Smooth muscle cell (in vitro differentiated cells): Measurements from ENCODE around the gene RBBP8. TPM values are rescaled to one million over a fixed set of nuclear protein-coding genes. Genes with fewer than 3 reads are reported as not detected.

Experiments
- DNase-seq: peaks from one replicate; lab custom pipeline; 2025; ENCODE audit not compliant: unreplicated experiment; lab: John Stamatoyannopoulos, UW
- H2AFZ ChIP-seq: fragments of 200-600 bp; sonication (generic); 2 replicates; pipeline ENCODE4 v1.6.0; 2016; ENCODE audit warnings: antibody characterized with exemption, low read depth, mild to moderate bottlenecking
- H3F3A ChIP-seq: fragments of 200-600 bp; sonication (generic); 2 replicates; pipeline ENCODE4 v1.6.0; 2017; ENCODE audit warnings: antibody characterized with exemption, low read depth
- H3K27ac ChIP-seq: fragments of 200-600 bp; sonication (generic); 2 replicates; pipeline ENCODE4 v1.5.1; 2016; ENCODE audit warnings: low read depth, mild to moderate bottlenecking
- H3K27me3 ChIP-seq: fragments of 200-600 bp; sonication (generic); 2 replicates; pipeline ENCODE4 v1.6.1; 2016; ENCODE audit warnings: low read depth, mild to moderate bottlenecking
- H3K36me3 ChIP-seq: fragments of 200-600 bp; sonication (generic); 2 replicates; pipeline ENCODE4 v1.5.1; 2016; ENCODE audit warnings: low read depth
- H3K4me1 ChIP-seq: fragments of 200-600 bp; sonication (generic); 2 replicates; pipeline ENCODE4 v1.5.1; 2016; ENCODE audit warnings: low read depth
- H3K4me2 ChIP-seq: fragments of 200-600 bp; sonication (generic); 2 replicates; pipeline ENCODE4 v1.6.0; 2016; ENCODE audit warnings: mild to moderate bottlenecking
- H3K4me3 ChIP-seq: fragments of 200-600 bp; sonication (generic); 2 replicates; pipeline ENCODE4 v1.5.1; 2016; ENCODE audit warnings: mild to moderate bottlenecking
- H3K79me2 ChIP-seq: fragments of 200-600 bp; sonication (generic); 2 replicates; pipeline ENCODE4 v1.6.0; 2016; ENCODE audit warnings: low read depth, mild to moderate bottlenecking
- H3K9ac ChIP-seq: fragments of 200-600 bp; sonication (generic); 2 replicates; pipeline ENCODE4 v1.6.0; 2016; ENCODE audit warnings: low read depth
- H3K9me3 ChIP-seq: fragments of 200-600 bp; sonication (generic); replicated peaks from 2 replicates; pipeline ENCODE4 v1.5.1; 2016; ENCODE audit warnings: low read depth
- H4K20me1 ChIP-seq: fragments of 200-600 bp; sonication (generic); 2 replicates; pipeline ENCODE4 v1.6.0; 2016; ENCODE audit warnings: low read depth
- CTCF ChIP-seq: fragments of 200-600 bp; sonication (generic); IDR thresholded peaks from 2 replicates; pipeline ENCODE4 v1.5.1; 2017; ENCODE audit warnings: borderline replicate concordance, mild to moderate bottlenecking, antibody characterized with exemption; ENCODE audit not compliant: insufficient read depth, poor library complexity, severe bottlenecking
- WGBS: methylation state at CpG from one replicate; pipeline ENCODE4 v1.1.7; 2016; ENCODE audit warnings: low lambda C conversion rate; 5-methylcytosine and 5-hydroxymethylcytosine counted together
- polyA plus RNA-seq: library from polyadenylated mRNA; unstranded; fragments of >200 nt; fragmentation: Nextera tagmentation; extraction: Ambion mirVana; gene quantifications from 2 replicates; pipeline ENCODE4 v1.2.1, GENCODE V29; 2016
- total RNA-seq: library from RNA; depleted of rRNA; stranded (reverse); fragments of >200 nt; gene quantifications from 2 replicates; pipeline ENCODE4 v1.2.3, GENCODE V29; 2014

The RBBP8 gene
- total and polyA plus RNA-seq, 2 experiments from 2014 or later = 11.7 to 39.3 TPM

GRCh38 chr18:23037646-23038045 is 104.5 kb downstream of the RBBP8 start:
- WGBS = 89% methylated on average over 2 of the region's 2 CpGs

GRCh38 chr18:23038712-23039111 is 105.6 kb downstream of the RBBP8 start:
- DNase-seq = no peak
- Histone ChIP-seq H3K27ac (no peak overlapping the region), H4K20me1 (no peaks in the 10 kb centered on the region), H3K27me3 (no peaks in the 10 kb centered on the region), H3K9me3 (no peaks in the 10 kb centered on the region), H3F3A (no peaks in the 10 kb centered on the region), H3K4me3 (no peak overlapping the region), H3K79me2 (no peaks in the 10 kb centered on the region), H3K36me3 (no peaks in the 10 kb centered on the region), H3K4me1 (no peaks in the 10 kb centered on the region), H3K4me2 (no peak overlapping the region), H3K9ac (no peak overlapping the region), H2AFZ (no peak overlapping the region)
- no peak for TF ChIP-seq CTCF
- 73% methylated on average over 4 of the region's 4 CpGs for WGBS

More at GRCh38 chr18:23037646-23038045, 104.5 kb downstream of the RBBP8 start:
- no peak for DNase-seq
- H3K9ac ChIP-seq = no peak overlapping the region
- no peaks in the 10 kb centered on the region for H3K79me2 ChIP-seq
- H3K36me3 ChIP-seq = no peaks in the 10 kb centered on the region
- no peak overlapping the region for H3K4me3 ChIP-seq
- H3K4me2 ChIP-seq = no peak overlapping the region
- H2AFZ ChIP-seq = no peak overlapping the region
- H3K27me3 ChIP-seq = no peaks in the 10 kb centered on the region
- no peaks in the 10 kb centered on the region for H3K9me3 ChIP-seq
- H3K27ac ChIP-seq = no peak overlapping the region
- no peaks in the 10 kb centered on the region for H3K4me1 ChIP-seq
- TF ChIP-seq CTCF = no peak
- H4K20me1 ChIP-seq = no peaks in the 10 kb centered on the region
- no peaks in the 10 kb centered on the region for H3F3A ChIP-seq

GRCh38 chr18:23042133-23042532 is 109.0 kb downstream of the RBBP8 start:
- no peaks in the 10 kb centered on the region for H3K36me3 ChIP-seq
- DNase-seq = no peak
- no peak overlapping the region for H3K4me3 ChIP-seq
- no peaks in the 10 kb centered on the region for H3K4me1 ChIP-seq
- H3K9ac ChIP-seq = no peak overlapping the region
- H3F3A ChIP-seq = no peaks in the 10 kb centered on the region
- H4K20me1 ChIP-seq = no peaks in the 10 kb centered on the region
- TF ChIP-seq CTCF = no peak
- no peaks in the 10 kb centered on the region for H3K79me2 ChIP-seq
- no peaks in the 10 kb centered on the region for H3K9me3 ChIP-seq
- H3K27ac ChIP-seq = no peak overlapping the region
- no peak overlapping the region for H2AFZ ChIP-seq
- no peak overlapping the region for H3K4me2 ChIP-seq
- H3K27me3 ChIP-seq = no peaks in the 10 kb centered on the region

GRCh38 chr18:23043803-23044376 is 110.8 kb downstream of the RBBP8 start:
- WGBS = 95% methylated on average over 7 of the region's 7 CpGs

More at GRCh38 chr18:23043803-23044376, 110.8 kb downstream of the RBBP8 start:
- Histone ChIP-seq H3K9ac (no peak overlapping the region), H3K79me2 (no peaks in the 10 kb centered on the region), H3K27me3 (no peaks in the 10 kb centered on the region), H3F3A (no peaks in the 10 kb centered on the region), H3K36me3 (no peaks in the 10 kb centered on the region), H2AFZ (no peak overlapping the region), H3K4me2 (no peak overlapping the region), H4K20me1 (no peaks in the 10 kb centered on the region), H3K27ac (no peak overlapping the region), H3K4me1 (no peaks in the 10 kb centered on the region), H3K9me3 (no peaks in the 10 kb centered on the region), H3K4me3 (no peak overlapping the region)
- TF ChIP-seq CTCF = no peak
- no peak for DNase-seq
